CD4-positive, alpha-beta memory T cell (primary cell): ENCODE results near the gene SH2D3A. TPM values are rescaled to one million over a fixed set of nuclear protein-coding genes. Genes with fewer than 3 reads are reported as not detected.

Experiments used
- CTCF ChIA-PET: fragments of 350-600 bp; sonication (Branson Sonifier 250); formaldehyde crosslinking; loops from one replicate; lab custom pipeline; 2021; ENCODE audit warnings: inconsistent platforms; ENCODE audit not compliant: partially characterized antibody; lab: Charles Lee
- POLR2A ChIA-PET: fragments of 350-600 bp; sonication (Branson Sonifier 250); formaldehyde crosslinking; loops from one replicate; lab custom pipeline; 2021; ENCODE audit not compliant: partially characterized antibody; lab: Charles Lee
- DNase-seq, 5 donors: peaks; one replicate each; pipeline versions ENCODE4 v3.0.0 to v3.0.0-alpha.2; 2020 to 2022; ENCODE audit warnings: mixed read lengths in 1 of 5
- H3K27ac ChIP-seq: one replicate; pipeline ENCODE4 v1.7.0; 2013; ENCODE audit warnings: low read depth, low read length
- H3K27me3 ChIP-seq: 2 replicates; pipeline ENCODE4 v1.7.0; 2013; ENCODE audit warnings: mild to moderate bottlenecking, low read length, moderate library complexity; ENCODE audit not compliant: insufficient read depth
- H3K36me3 ChIP-seq: 2 replicates; pipeline ENCODE4 v1.7.0; 2013; ENCODE audit warnings: mild to moderate bottlenecking, low read length, moderate library complexity; ENCODE audit not compliant: insufficient read depth
- H3K4me1 ChIP-seq: 2 replicates; pipeline ENCODE4 v1.7.0; 2013; ENCODE audit warnings: mild to moderate bottlenecking, low read length, moderate library complexity; ENCODE audit not compliant: insufficient read depth
- H3K4me3 ChIP-seq, 2 donors: one replicate each; pipeline ENCODE4 v1.7.0; 2013; ENCODE audit warnings: low read length in 2 of 2, mild to moderate bottlenecking in 1 of 2
- H3K9me3 ChIP-seq, 2 donors: one replicate each; pipeline ENCODE4 v1.7.0; 2013; ENCODE audit warnings: low read length in 2 of 2, control low read depth in 1 of 2; ENCODE audit not compliant: control insufficient read depth in 1 of 2
- H3K27ac Mint-ChIP-seq, 7 donors: one replicate each; pipeline ENCODE4 v1.8.0; 2020 to 2021; ENCODE audit warnings: mixed read lengths in 7 of 7, mild to moderate bottlenecking in 6 of 7, inconsistent platforms in 3 of 7, moderate library complexity in 3 of 7
- H3K27me3 Mint-ChIP-seq, 2 donors: one replicate each; pipeline ENCODE4 v1.8.0; 2020 to 2021; ENCODE audit warnings: mixed read lengths in 2 of 2
- H3K36me3 Mint-ChIP-seq, 2 donors: one replicate each; pipeline ENCODE4 v1.8.0; 2020 to 2021; ENCODE audit warnings: mixed read lengths in 2 of 2, inconsistent platforms in 1 of 2, mild to moderate bottlenecking in 1 of 2
- H3K4me1 Mint-ChIP-seq, 4 donors: one replicate each; pipeline ENCODE4 v1.8.0; 2020 to 2021; ENCODE audit warnings: mixed read lengths in 4 of 4, mild to moderate bottlenecking in 1 of 4
- H3K4me3 Mint-ChIP-seq, 8 donors: one replicate each; pipeline ENCODE4 v1.8.0; 2020 to 2021; ENCODE audit warnings: mixed read lengths in 8 of 8, mild to moderate bottlenecking in 7 of 8, moderate library complexity in 6 of 8, inconsistent platforms in 3 of 8
- H3K9me3 Mint-ChIP-seq, 8 donors: one replicate each; pipeline ENCODE4 v1.8.0; 2020 to 2021; ENCODE audit warnings: mixed read lengths in 8 of 8, mild to moderate bottlenecking in 5 of 8, inconsistent platforms in 3 of 8, moderate library complexity in 1 of 8
- intact Hi-C: fragments of 100-400 bp; cut with micrococcal nuclease; formaldehyde crosslinking; loops from one replicate; pipeline ENCODE4 v1.15.1; 2023
- polyA plus RNA-seq, 2 donors: library from polyadenylated mRNA; unstranded; fragments of 300-500 nt; fragmentation: Illumina TruSeq; gene quantifications; one replicate each; pipeline ENCODE4 v1.2.3, GENCODE V29; 2021
- total RNA-seq, 2 experiments: library from RNA; stranded (reverse); gene quantifications; one replicate each; pipeline ENCODE4 v1.2.3, GENCODE V29; 2021

The SH2D3A gene
- total and polyA plus RNA-seq, 4 experiments from 2014 or later: 26.9 to 64.3 (median 48.6) TPM

- Histone ChIP-seq H3K27ac (no peak overlapping the region), H3K4me1 (peaks cover 5% of the 10 kb centered on the region), H3K27me3 (no peaks in the 10 kb centered on the region), H3K36me3 (peaks cover 12% of the 10 kb centered on the region), H3K4me3 (no peak overlapping the region), H3K9me3 (no peaks in the 10 kb centered on the region)
- intact Hi-C loops: no loop called here
- Mint-ChIP-seq H3K27me3 (no peaks in the 10 kb centered on the region), H3K36me3 (peaks cover 9 to 11% of the 10 kb centered on the region in 2 donors), H3K4me3 (no peak overlapping the region), H3K27ac (peak overlapping the region in 1 of 7 donors; percentile 57), H3K4me1 (peaks cover 4 to 15% (median 9%) of the 10 kb centered on the region in 4 donors), H3K9me3 (no peaks in the 10 kb centered on the region)
- POLR2A ChIA-PET: interaction anchor here (1.2 kb wide), 2 partner anchors 10 to 78 kb away, joined by 3 read pairs; no protein-coding TSS in a partner anchor
- CTCF ChIA-PET: interaction anchor here (0.9 to 1.2 kb wide), 2 partner anchors 19 to 135 kb away, joined by 3 to 6 read pairs; no protein-coding TSS in a partner anchor
- no peak for DNase-seq
These were observed 38.9 kb downstream of the SH2D3A start for GRCh38 chr19:6728346-6728745.

- ChIA-PET POLR2A (no interaction called here), CTCF (no interaction called here)
- peaks cover 4 to 17% (median 10%) of the 10 kb centered on the region in 4 donors for H3K4me1 Mint-ChIP-seq
- H3K4me1 ChIP-seq: peaks cover 5% of the 10 kb centered on the region
- no peaks in the 10 kb centered on the region for H3K27me3 ChIP-seq
- H3K4me3 ChIP-seq: no peak overlapping the region
- no peaks in the 10 kb centered on the region for H3K9me3 Mint-ChIP-seq
- intact Hi-C loops: no loop called here
- no peak overlapping the region for H3K4me3 Mint-ChIP-seq
- peaks cover 0 to 4% of the 10 kb centered on the region in 2 donors for H3K36me3 Mint-ChIP-seq
- no peak for DNase-seq
- no peak overlapping the region for H3K27ac ChIP-seq
- H3K27ac Mint-ChIP-seq: no peak overlapping the region
- H3K36me3 ChIP-seq: no peaks in the 10 kb centered on the region
- no peaks in the 10 kb centered on the region for H3K27me3 Mint-ChIP-seq
- no peaks in the 10 kb centered on the region for H3K9me3 ChIP-seq
These were observed 41.6 kb downstream of the SH2D3A start for GRCh38 chr19:6725513-6726231.

GRCh38 chr19:6724631-6725492 lies 42.4 kb downstream of the SH2D3A start:
- intact Hi-C loops: no loop called here
- no peaks in the 10 kb centered on the region for H3K9me3 ChIP-seq
- H3K27me3 ChIP-seq: no peaks in the 10 kb centered on the region
- peaks cover 5% of the 10 kb centered on the region for H3K4me1 ChIP-seq
- POLR2A ChIA-PET: no interaction called here
- peaks cover 4 to 19% (median 11%) of the 10 kb centered on the region in 4 donors for H3K4me1 Mint-ChIP-seq
- no peak overlapping the region for H3K27ac ChIP-seq
- no peak for DNase-seq
- H3K4me3 Mint-ChIP-seq: no peak overlapping the region
- no peak overlapping the region for H3K4me3 ChIP-seq
- H3K27ac Mint-ChIP-seq: peak overlapping the region in 2 of 7 donors; percentile 37 to 50
- CTCF ChIA-PET: interaction anchor here (0.6 kb wide), 1 partner anchor 221 kb away, joined by 3 read pairs; no protein-coding TSS in a partner anchor
- no peaks in the 10 kb centered on the region for H3K36me3 ChIP-seq
- H3K9me3 Mint-ChIP-seq: no peaks in the 10 kb centered on the region
- no peaks in the 10 kb centered on the region for H3K27me3 Mint-ChIP-seq
- H3K36me3 Mint-ChIP-seq: peaks cover 0 to 3% of the 10 kb centered on the region in 2 donors

GRCh38 chr19:6723738-6724137 lies 43.5 kb downstream of the SH2D3A start:
- Histone ChIP-seq H3K9me3 (no peaks in the 10 kb centered on the region), H3K27me3 (no peaks in the 10 kb centered on the region), H3K4me1 (peaks cover 5% of the 10 kb centered on the region), H3K4me3 (no peak overlapping the region), H3K27ac (no peak overlapping the region), H3K36me3 (no peaks in the 10 kb centered on the region)
- H3K27ac Mint-ChIP-seq: peak overlapping the region in 2 of 7 donors; percentile 18 to 68
- ChIA-PET CTCF (interaction anchor here (0.6 kb wide), 1 partner anchor 219 kb away, joined by 3 read pairs; no protein-coding TSS in a partner anchor), POLR2A (interaction anchor here (1.5 kb wide), 1 partner anchor 55 kb away, joined by 3 read pairs; no protein-coding TSS in a partner anchor)
- no peaks in the 10 kb centered on the region for H3K36me3 Mint-ChIP-seq
- no peak for DNase-seq
- no peak overlapping the region for H3K4me3 Mint-ChIP-seq
- H3K27me3 Mint-ChIP-seq: no peaks in the 10 kb centered on the region
- H3K9me3 Mint-ChIP-seq: no peaks in the 10 kb centered on the region
- H3K4me1 Mint-ChIP-seq: peaks cover 4 to 22% (median 11%) of the 10 kb centered on the region in 4 donors
- intact Hi-C loops: no loop called here

GRCh38 chr19:6723108-6723618 lies 44.1 kb downstream of the SH2D3A start:
- intact Hi-C loops: no loop called here
- no peak for DNase-seq
- Mint-ChIP-seq H3K27ac (no peak overlapping the region), H3K36me3 (no peaks in the 10 kb centered on the region), H3K4me1 (peaks cover 4 to 22% (median 11%) of the 10 kb centered on the region in 4 donors), H3K4me3 (no peak overlapping the region), H3K27me3 (no peaks in the 10 kb centered on the region), H3K9me3 (no peaks in the 10 kb centered on the region)
- H3K27ac ChIP-seq: no peak overlapping the region
- H3K4me1 ChIP-seq: peaks cover 5% of the 10 kb centered on the region
- CTCF ChIA-PET: no interaction called here
- POLR2A ChIA-PET: interaction anchor here (1.5 kb wide), 1 partner anchor 54 kb away, joined by 3 read pairs; no protein-coding TSS in a partner anchor
- H3K36me3 ChIP-seq: no peaks in the 10 kb centered on the region
- no peaks in the 10 kb centered on the region for H3K27me3 ChIP-seq
- H3K4me3 ChIP-seq: no peak overlapping the region
- H3K9me3 ChIP-seq: no peaks in the 10 kb centered on the region

GRCh38 chr19:6721773-6722172 lies 45.5 kb downstream of the SH2D3A start:
- intact Hi-C loops: no loop called here
- H3K4me1 Mint-ChIP-seq: peaks cover 7 to 30% (median 18%) of the 10 kb centered on the region in 4 donors

GRCh38 chr19:6721138-6721474 lies 46.1 kb downstream of the SH2D3A start:
- POLR2A ChIA-PET: no interaction called here
- Histone ChIP-seq H3K36me3 (no peaks in the 10 kb centered on the region), H3K27ac (no peak overlapping the region), H3K4me3 (no peak overlapping the region), H3K27me3 (no peaks in the 10 kb centered on the region), H3K9me3 (no peaks in the 10 kb centered on the region), H3K4me1 (peaks cover 5% of the 10 kb centered on the region)
- intact Hi-C loops: no loop called here
- H3K4me1 Mint-ChIP-seq: peaks cover 7 to 30% (median 19%) of the 10 kb centered on the region in 4 donors
- no peak overlapping the region for H3K27ac Mint-ChIP-seq
- no peak overlapping the region for H3K4me3 Mint-ChIP-seq
- no peaks in the 10 kb centered on the region for H3K9me3 Mint-ChIP-seq
- no peaks in the 10 kb centered on the region for H3K27me3 Mint-ChIP-seq
- no peaks in the 10 kb centered on the region for H3K36me3 Mint-ChIP-seq
- DNase-seq: no peak
- CTCF ChIA-PET: no interaction called here

More at GRCh38 chr19:6721773-6722172, 45.5 kb downstream of the SH2D3A start:
- no peak for DNase-seq
- H3K4me3 ChIP-seq: no peak overlapping the region
- Mint-ChIP-seq H3K36me3 (no peaks in the 10 kb centered on the region), H3K27ac (peak overlapping the region in 3 of 7 donors; percentile 7 to 24 (median 19)), H3K9me3 (no peaks in the 10 kb centered on the region), H3K4me3 (no peak overlapping the region), H3K27me3 (no peaks in the 10 kb centered on the region)
- ChIA-PET CTCF (no interaction called here), POLR2A (no interaction called here)
- no peaks in the 10 kb centered on the region for H3K9me3 ChIP-seq
- no peaks in the 10 kb centered on the region for H3K27me3 ChIP-seq
- peaks cover 5% of the 10 kb centered on the region for H3K4me1 ChIP-seq
- H3K27ac ChIP-seq: no peak overlapping the region
- H3K36me3 ChIP-seq: no peaks in the 10 kb centered on the region
